HL-60 (cell line): ENCODE measurements around the gene COL6A3.

Experiments
- CTCF ChIP-seq: IDR thresholded peaks from one replicate; pipeline ENCODE4 v1.5.1; 2011; ENCODE audit warnings: low read length, control low read depth, inconsistent platforms; ENCODE audit not compliant: insufficient read depth
- GABPA ChIP-seq: IDR thresholded peaks from 2 replicates; pipeline ENCODE4 v1.6.1; 2012; ENCODE audit warnings: low read depth
- POLR2AphosphoS5 ChIP-seq: IDR thresholded peaks from 2 replicates; pipeline ENCODE4 v1.6.1; 2012; ENCODE audit warnings: low read depth
- REST ChIP-seq: IDR thresholded peaks from 2 replicates; pipeline ENCODE4 v1.6.1; 2012; ENCODE audit warnings: low read depth; ENCODE audit not compliant: insufficient replicate concordance
- SPI1 ChIP-seq: IDR thresholded peaks from 2 replicates; pipeline ENCODE4 v1.6.1; 2012; ENCODE audit warnings: low read depth, mild to moderate bottlenecking, borderline replicate concordance

GRCh38 chr2:237319887-237320286 is 94.1 kb downstream of the COL6A3 start:
- TF ChIP-seq CTCF (no peak), POLR2AphosphoS5 (no peak), SPI1 (no peak), REST (no peak), GABPA (no peak)
